NCI-H1417 treated with DMSO at 0.1 percent for 48 hours (cell line): ENCODE data around the gene EDAR.
A peak's percentile ranks its signal among the peaks of the same experiment; 100 is the strongest.

Experiments
- DNase-seq: peaks from one replicate; lab custom pipeline; 2025; lab: John Stamatoyannopoulos, UW

Gene EDAR

GRCh38 chr2:108923736-108924579 lies 65.1 kb downstream of the EDAR start:
- DNase-seq, result no peak

DNA sequence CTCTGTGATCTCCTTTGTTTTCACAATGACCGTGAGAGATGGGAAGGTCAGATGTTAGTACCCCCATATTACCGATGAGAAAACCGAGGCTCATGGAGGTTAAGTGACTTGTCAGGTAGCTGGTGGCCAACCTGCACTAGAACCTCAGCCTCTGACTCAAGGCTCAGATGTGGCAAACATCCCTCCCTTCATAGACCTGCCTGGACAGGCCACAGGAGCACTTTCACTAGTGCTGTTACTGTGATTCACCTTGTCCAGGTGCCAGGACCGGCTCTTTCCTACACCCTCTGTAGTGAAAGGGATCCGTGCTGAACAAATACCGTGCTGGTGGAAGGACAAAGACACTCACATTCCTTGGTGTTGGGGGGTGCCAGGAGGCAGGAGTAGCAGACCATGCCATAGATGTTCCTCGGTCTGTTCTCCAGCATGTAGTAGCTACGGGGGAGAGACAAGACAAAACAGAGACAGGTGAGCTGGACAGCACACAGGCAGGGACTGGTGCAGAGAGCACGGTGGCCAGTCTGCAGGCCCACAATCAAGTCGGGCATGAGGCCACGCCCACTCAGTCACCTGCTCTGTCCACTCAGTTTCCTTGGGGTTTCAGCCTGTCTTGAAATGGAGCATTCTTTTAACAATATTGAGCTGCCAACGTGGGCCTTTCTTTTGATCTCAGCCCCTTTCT lies 65.9 kb downstream of the EDAR start:
- DNase-seq, result no peak

GRCh38 chr2:108922141-108922915 lies 66.7 kb downstream of the EDAR start:
- no peak for DNase-seq

DNA sequence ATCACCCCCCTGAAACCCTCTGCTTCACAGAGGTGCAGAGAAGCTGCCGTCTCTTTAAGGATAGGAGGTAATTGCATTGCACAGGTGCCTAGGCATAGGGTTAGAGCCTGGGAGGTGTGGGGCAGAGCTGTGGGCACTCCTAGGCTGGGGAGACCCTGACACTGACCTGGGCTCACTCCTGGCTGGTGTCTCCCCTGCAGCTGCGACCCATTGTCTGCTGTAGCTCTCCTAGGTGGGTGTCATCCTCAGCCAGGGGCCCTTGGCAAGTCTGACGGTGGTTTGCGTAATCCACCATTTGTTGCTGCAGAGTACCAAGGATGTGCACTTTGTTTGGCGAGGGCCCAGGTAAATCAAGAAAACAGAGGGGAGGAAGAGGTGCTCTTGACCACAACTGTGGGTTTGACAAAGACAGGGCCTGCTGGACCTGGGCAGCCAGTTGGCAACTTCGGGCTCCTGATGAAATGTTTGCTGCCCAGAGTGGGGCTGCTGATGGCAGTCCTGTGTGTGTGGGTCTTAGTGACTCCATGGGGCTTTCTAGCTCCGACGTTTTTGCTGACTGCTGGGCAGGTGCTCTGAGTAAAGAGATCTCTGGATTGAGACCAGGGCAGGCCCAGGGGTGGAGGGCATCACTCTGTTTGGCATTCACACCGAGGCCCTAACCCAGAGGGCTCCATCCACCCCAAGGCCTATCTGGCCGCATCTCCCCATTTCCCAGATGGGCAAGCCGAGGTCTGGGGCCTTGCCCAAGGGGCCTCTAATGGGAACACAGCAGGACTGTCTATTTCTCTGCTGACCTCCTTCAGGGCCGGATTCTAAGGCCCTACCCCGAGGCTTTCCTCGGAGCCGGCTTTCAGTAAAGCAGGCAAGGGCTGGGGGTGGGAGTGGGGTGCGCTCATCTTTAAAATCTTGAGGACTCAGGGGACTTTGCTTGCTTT lies 67.7 kb downstream of the EDAR start:
- DNase-seq, result no peak

GRCh38 chr2:108920686-108921085 lies 68.3 kb downstream of the EDAR start:
- DNase-seq, result no peak

GRCh38 chr2:108919571-108920373 lies 69.2 kb downstream of the EDAR start:
- no peak for DNase-seq

DNA sequence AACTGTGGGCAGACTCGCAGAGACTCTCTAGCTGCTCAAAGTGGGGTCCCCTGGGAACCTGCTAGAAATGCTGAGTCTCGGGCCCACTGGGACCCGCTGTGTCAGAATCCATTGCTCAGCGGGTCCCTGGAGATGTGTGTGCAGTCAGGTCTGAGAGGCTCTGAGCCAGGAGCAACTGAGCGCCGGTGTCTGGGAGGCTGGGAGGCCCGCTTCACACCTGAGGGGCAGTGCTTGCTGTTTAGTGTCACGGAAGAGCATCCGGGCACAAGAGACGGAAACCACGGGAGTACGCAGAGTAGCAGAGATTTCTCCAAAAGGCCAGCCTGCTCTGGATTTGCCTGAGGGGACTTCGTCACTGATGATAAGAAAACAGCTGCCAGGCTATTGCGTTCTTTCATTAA lies 70.1 kb downstream of the EDAR start:
- no peak for DNase-seq

- no peak for DNase-seq
Observed at GRCh38 chr2:108918156-108918874, 70.7 kb downstream of the EDAR start.

- DNase-seq, result no peak
Observed at GRCh38 chr2:108917526-108917925, 71.5 kb downstream of the EDAR start.

DNA sequence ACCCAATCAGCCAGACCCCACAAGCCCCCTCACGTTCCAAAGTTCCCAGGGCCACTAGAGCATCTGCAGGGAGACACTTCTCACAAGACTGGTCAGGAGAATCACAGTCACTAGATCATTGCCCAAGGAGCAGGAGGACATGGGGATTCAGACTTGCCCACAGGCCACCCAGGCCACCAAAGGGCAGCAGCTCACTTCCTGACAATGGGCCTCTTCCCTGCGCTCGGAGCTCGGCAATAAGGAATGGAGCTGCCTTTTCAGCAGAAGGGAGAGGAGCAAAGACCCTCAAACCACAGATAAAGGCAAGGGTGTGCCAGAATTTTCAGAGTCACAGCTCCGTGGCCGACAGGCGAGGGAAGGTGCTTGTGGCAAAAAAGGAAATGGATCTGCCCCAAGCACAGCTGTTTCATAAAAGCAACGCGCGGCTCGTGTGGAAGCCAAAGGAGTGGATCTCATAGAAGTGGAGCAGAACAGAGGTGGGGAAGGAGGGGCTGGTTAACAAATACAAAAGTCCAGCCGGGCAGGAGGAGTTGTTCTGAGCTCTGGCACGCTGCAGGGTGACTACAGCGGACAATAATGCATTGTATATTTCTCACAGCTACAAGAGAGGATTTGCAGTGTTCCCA lies 72.1 kb downstream of the EDAR start:
- no peak for DNase-seq

- peak; percentile 9 for DNase-seq
Observed at GRCh38 chr2:108916122-108916795, 72.8 kb downstream of the EDAR start.

- DNase-seq, result no peak
Observed at GRCh38 chr2:108912629-108912902, 76.5 kb downstream of the EDAR start.

DNA sequence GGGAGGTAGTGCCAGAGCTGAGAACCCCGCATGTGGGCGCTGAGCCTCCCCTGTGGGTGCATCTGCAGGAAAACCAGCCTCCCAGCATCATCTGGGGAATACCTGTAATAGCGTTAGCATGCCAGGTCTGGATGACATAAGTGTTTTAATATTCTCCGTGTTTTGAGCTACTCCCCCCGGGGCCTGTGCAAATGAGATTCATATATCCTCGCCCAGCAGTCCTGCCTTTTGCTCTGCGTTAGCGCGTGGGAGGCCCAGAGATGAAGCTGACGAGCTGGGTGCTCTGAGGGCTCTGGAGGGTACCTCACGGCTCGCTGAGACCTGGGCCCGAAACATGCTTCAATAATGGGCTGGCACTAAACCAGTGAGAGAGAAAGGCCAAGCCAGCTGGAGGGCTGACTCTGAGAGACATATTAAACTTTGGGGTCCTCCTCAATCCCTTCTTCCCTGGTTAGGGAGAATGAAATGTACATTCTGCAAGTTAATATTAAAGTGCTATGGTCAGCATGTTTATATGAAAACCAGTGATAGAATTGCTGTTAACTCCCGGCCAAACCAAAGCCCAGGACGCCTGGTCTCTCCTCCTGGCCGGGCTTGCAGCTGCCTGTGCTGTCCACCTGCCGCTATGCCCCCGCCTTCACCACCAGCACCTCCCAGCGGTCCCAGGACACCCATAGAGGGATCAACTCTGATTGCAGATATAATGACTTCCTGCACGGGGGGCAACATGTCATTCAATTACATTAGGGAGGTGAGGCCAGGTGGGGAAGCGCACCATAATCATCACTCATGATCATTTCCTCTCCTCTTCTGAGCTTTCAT lies 77.0 kb downstream of the EDAR start:
- no peak for DNase-seq

DNA sequence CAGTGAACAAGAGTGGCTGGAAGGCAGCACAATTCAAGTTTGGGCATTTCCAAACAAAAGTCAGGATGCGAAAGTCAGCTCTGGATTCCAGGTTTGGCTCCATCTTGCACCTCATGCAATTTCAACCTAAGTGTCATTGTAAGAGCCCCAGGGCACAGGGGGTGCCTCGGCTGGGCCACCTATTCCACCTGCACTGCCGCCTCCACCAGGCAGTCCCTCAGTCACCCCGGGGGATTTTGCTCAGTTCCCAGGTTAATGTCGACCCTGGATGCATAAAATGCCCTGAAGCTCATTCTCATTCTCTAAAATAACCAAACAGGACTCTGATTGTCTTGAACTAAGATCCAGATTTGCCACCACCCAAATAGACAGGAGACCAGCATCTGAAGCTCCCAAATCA lies 77.6 kb downstream of the EDAR start:
- no peak for DNase-seq

DNA sequence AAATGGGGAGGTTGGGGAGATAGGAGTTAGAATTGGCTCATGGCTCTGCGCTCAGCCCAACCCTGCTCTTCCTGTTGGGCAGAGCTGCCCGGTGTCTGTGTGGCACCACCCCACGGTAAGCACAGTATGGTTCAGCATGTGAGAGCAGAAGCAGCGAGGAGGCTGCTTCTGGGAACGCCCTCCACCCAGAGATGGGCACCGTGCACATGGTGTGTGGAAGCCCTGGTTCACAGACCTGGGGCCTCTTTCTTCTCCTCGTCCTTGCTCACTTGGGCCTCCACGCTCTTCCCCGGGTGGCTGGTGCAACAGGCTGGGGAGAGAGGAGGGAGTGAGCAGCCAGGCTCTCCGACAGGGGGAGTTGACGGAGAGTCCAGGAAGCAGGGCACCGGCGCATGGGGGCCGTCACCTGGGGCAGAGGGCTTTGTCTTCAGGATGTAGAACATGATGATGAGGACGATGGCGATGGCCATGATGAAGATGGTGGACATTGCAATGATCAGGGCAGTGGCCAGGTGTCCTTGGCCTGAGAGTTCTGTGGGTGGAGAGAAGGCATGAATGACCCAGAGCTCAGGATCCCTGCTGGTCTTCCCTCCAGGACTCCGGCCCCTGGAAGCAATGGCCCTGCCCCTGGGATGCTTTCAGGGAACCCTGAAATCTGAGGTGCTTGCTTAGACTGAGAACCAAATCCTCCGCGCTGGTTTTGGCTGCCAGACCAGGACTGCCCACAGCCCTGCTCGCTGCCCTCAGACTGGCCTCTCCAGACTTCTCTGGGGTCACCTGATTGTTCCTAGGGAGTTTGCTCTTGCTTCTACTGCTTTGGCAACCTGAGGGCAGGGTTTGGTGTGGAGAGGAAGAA lies 78.3 kb downstream of the EDAR start:
- DNase-seq, result no peak

GRCh38 chr2:108910011-108910431 lies 79.0 kb downstream of the EDAR start:
- no peak for DNase-seq

GRCh38 chr2:108909275-108909823 lies 79.7 kb downstream of the EDAR start:
- DNase-seq, result no peak
